IMR-90 (cell line): ENCODE data around the gene FNDC3B.

ENCODE experiments used
- BHLHE40 ChIP-seq: fragments of 150-350 bp; IDR thresholded peaks from 2 replicates; pipeline ENCODE4 v1.6.1; 2016; ENCODE audit warnings: mild to moderate bottlenecking, low read depth, low read length
- CEBPB ChIP-seq: IDR thresholded peaks from 2 replicates; pipeline ENCODE4 v1.6.1; 2012; ENCODE audit warnings: low read depth, low read length, improper control_type of control experiment
- CHD1 ChIP-seq: IDR thresholded peaks from 2 replicates; pipeline ENCODE4 v1.6.1; 2012; ENCODE audit warnings: low read depth, low read length, improper control_type of control experiment
- ELK1 ChIP-seq: fragments of 150-350 bp; IDR thresholded peaks from 2 replicates; pipeline ENCODE4 v1.6.1; 2016; ENCODE audit warnings: low read depth, mild to moderate bottlenecking, low read length, moderate library complexity, borderline replicate concordance
- MAFK ChIP-seq: IDR thresholded peaks from 2 replicates; pipeline ENCODE4 v1.6.1; 2012; ENCODE audit warnings: low read depth, low read length, improper control_type of control experiment
- MXI1 ChIP-seq: IDR thresholded peaks from 2 replicates; pipeline ENCODE4 v1.6.1; 2012; ENCODE audit warnings: low read depth, mild to moderate bottlenecking, low read length, moderate library complexity, borderline replicate concordance
- POLR2A ChIP-seq: IDR thresholded peaks from 2 replicates; pipeline ENCODE4 v1.6.1; 2012; ENCODE audit warnings: mild to moderate bottlenecking, low read depth, low read length
- RAD21 ChIP-seq: IDR thresholded peaks from 2 replicates; pipeline ENCODE4 v1.6.1; 2012; ENCODE audit warnings: low read length, improper control_type of control experiment
- RCOR1 ChIP-seq: IDR thresholded peaks from 2 replicates; pipeline ENCODE4 v1.6.1; 2012; ENCODE audit warnings: mild to moderate bottlenecking, low read length, improper control_type of control experiment; ENCODE audit not compliant: insufficient replicate concordance
- RFX5 ChIP-seq: IDR thresholded peaks from 2 replicates; pipeline ENCODE4 v1.8.0; 2012; ENCODE audit warnings: low read depth, mild to moderate bottlenecking, low read length, moderate library complexity
- SMC3 ChIP-seq: fragments of 150-350 bp; IDR thresholded peaks from 2 replicates; pipeline ENCODE4 v1.6.1; 2016; ENCODE audit warnings: low read depth, mild to moderate bottlenecking, antibody characterized with exemption, low read length, moderate library complexity
- TF ChIP-seq, protein P1 (sequence below): conservative IDR thresholded peaks from 2 replicates; pipeline ENCODE4 v1.5.1; 2012; ENCODE audit warnings: mild to moderate bottlenecking, low read depth, low read length, improper control_type of control experiment
- TF ChIP-seq, protein P2 (sequence below): fragments of 150-350 bp; IDR thresholded peaks from 2 replicates; pipeline ENCODE4 v1.6.1; 2017; ENCODE audit warnings: mild to moderate bottlenecking, antibody characterized with exemption, low read length, low read depth

DNA sequence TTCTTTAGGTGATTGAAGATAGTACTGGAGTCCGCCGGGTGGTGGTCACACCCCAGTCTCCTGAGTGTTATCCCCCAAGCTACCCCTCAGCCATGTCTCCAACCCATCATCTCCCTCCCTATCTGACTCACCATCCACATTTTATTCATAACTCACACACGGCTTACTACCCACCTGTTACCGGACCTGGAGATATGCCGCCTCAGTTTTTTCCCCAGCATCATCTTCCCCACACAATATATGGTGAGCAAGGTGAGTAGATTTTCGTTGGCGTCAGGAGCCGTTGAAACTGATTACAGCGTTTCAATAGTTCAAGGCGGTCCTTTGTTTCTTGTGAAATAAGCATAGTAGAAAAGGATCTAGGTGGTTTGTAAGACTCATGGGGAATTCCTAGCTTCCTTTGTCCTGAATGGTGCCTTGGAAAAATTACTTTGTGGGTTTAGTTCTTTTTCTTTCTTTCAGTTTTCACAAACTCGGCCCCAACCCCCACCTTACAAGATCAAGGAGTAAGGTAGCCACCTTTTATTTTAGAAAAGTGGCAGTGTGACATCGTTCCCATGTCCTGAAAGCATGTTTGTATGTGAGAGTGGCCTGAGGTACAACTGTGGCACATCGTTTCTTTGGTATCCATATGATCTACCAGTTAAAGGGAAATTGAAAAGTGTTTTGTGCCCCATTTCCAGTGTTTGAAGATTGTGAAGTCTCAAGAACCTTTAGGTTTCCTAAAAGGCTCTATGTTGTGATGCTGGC, 208.3 kb downstream of the FNDC3B start:
- TF ChIP-seq POLR2A (no peak), RCOR1 (no peak), CHD1 (no peak), MXI1 (no peak), CEBPB (no peak), MAFK (no peak), RAD21 (no peak), BHLHE40 (no peak), RFX5 (no peak), SMC3 (no peak), ELK1 (no peak)
- TF ChIP-seq, protein P1, sequence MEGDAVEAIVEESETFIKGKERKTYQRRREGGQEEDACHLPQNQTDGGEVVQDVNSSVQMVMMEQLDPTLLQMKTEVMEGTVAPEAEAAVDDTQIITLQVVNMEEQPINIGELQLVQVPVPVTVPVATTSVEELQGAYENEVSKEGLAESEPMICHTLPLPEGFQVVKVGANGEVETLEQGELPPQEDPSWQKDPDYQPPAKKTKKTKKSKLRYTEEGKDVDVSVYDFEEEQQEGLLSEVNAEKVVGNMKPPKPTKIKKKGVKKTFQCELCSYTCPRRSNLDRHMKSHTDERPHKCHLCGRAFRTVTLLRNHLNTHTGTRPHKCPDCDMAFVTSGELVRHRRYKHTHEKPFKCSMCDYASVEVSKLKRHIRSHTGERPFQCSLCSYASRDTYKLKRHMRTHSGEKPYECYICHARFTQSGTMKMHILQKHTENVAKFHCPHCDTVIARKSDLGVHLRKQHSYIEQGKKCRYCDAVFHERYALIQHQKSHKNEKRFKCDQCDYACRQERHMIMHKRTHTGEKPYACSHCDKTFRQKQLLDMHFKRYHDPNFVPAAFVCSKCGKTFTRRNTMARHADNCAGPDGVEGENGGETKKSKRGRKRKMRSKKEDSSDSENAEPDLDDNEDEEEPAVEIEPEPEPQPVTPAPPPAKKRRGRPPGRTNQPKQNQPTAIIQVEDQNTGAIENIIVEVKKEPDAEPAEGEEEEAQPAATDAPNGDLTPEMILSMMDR, result no peak
- TF ChIP-seq, protein P2, sequence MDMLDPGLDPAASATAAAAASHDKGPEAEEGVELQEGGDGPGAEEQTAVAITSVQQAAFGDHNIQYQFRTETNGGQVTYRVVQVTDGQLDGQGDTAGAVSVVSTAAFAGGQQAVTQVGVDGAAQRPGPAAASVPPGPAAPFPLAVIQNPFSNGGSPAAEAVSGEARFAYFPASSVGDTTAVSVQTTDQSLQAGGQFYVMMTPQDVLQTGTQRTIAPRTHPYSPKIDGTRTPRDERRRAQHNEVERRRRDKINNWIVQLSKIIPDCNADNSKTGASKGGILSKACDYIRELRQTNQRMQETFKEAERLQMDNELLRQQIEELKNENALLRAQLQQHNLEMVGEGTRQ, result no peak
